Activated CD4-positive, alpha-beta T cell treated with anti-CD3 and anti-CD28 coated beads, Interleukin-2, amount 50 U/mL, for 4 hours (primary cell): Measurements from ENCODE around the gene CMTM7.

Experiments used
- DNase-seq, 2 experiments: peaks; one replicate each; pipeline ENCODE4 v3.0.0-alpha.2; 2020

The CMTM7 gene

GRCh38 chr3:32391643-32392535 lies at the start of gene CMTM7:
Gene CMTM7, plus strand, starts transcription at chr3:32391853. Its CDS starts 54 bp downstream, at chr3:32391907.
- DNase-seq = peak; percentile 31 to 38

GRCh38 chr3:32347343-32348125 lies 44.1 kb upstream of the CMTM7 start:
- DNase-seq = no peak

DNA sequence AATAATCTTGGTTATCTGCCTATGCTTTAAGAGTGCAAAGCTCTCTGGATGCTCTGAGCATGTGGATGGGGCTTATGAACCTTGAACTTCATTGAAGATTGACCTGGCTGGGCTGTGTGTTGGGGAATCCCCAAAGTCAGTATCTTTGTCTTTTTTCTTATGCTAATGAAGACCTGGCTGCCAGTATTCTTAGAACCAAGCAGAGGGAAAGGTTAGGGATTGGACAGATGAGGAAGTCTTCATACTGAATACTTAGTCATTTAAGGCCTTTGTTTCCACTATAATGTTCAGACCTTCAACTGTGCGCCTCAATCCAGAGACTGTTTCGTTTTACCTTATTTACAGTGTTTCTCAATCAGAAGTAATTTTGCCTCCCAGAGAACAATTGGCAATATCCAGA lies 42.5 kb upstream of the CMTM7 start:
- DNase-seq = no peak

- DNase-seq = no peak
Measured at GRCh38 chr3:32352563-32352962, 39.1 kb upstream of the CMTM7 start.

GRCh38 chr3:32353351-32353750 lies 38.3 kb upstream of the CMTM7 start:
- DNase-seq = no peak

- no peak for DNase-seq
Measured at GRCh38 chr3:32354362-32354778, 37.3 kb upstream of the CMTM7 start.

DNA sequence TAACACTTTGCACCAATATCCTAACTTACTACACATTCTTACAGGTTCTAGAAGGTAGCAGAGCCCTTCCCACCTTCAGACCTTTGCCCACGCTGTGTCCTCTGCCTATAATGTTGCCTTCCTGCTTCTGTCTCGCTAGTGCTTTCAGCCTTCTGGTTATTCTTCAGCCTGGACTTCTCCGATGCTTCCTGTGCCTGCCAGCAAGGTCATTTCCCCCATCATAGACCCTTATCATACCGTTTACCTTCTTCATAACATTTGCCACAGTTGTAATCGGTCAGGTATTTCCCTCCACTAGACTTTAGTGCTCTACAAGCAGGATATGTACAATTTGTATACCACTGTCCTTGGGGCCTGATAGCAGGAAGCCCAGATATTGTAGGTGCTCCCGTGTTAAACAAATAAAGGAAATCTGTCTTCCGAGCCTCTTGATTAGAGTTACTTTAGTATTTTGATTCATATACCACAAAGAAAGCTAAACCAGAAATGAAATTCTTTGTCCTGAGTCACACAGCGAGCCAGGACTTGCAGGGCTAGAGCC lies 35.8 kb upstream of the CMTM7 start:
- DNase-seq = no peak

- DNase-seq = no peak
Measured at GRCh38 chr3:32359766-32360492, 31.7 kb upstream of the CMTM7 start.

GRCh38 chr3:32360493-32360827 lies 31.2 kb upstream of the CMTM7 start:
- no peak for DNase-seq

DNA sequence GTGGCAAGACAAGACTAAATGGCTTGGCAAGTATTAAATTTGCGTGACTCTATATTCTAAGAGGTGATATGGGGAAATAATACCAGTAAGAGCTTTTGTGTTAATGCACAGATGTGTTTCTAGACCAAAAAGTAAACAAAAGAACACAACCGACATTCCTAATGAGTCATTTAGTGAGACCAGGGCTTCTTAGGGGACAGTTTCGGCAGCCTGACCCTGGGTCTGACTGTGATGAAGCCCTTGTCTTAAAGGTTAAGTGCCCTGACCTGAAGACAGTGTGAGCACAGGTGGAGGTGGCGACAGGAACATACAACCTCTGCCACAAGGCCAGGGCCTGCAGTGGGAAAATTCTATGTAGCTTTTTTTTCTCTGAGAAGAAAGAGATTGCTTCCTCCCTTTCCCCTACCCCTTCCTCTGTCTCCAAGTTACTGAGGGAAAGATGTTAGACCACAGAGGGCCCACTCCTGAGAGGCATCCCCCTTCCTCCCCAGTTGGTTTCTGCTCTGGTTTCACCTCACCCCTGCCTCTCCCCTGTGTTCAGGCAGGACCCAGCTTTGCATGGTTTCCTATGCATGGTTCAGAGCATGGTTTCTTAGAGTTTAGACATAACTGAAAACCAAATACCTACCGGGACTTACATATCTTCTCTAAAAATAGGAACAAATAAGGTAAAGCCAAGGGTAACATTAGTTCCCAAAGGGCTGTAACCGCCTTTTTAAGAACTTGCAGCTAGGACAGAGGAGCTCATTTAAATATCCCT lies 24.8 kb upstream of the CMTM7 start:
- no peak for DNase-seq

- no peak for DNase-seq
Measured at GRCh38 chr3:32367442-32367841, 24.2 kb upstream of the CMTM7 start.

GRCh38 chr3:32371461-32372212 lies 20.0 kb upstream of the CMTM7 start:
- DNase-seq = no peak

DNA sequence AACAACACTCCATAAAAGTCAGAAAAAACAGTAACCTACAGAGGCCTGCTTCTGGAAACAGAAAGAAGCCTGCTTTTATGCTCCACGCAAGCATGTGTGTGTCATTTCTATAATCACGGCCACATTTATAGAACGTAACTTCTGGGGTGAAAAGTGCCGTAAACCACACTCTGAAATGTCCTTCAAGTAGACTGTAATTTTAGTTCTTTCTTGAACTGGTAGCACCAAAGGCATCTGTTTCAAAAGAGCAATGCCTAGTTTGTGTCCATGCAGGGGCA lies 19.5 kb upstream of the CMTM7 start:
- no peak for DNase-seq

DNA sequence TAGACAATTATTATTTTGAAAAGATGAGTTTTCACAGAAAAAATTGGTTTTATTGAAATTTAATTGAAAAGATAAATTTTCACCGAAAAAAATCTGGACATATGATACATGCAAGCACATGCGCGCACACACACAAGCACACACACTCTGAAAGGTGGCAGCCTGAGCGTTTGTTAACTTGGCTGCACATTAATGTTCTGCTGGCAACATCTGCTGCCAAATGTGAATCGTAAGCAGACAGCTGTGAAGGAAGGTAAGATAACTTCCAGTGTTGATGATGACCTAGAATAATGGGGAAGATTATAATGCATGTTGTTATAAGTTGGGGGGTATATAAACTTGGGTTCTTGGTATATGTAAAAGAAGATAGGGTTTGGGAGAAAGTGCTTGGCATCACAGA lies 18.4 kb upstream of the CMTM7 start:
- no peak for DNase-seq

DNA sequence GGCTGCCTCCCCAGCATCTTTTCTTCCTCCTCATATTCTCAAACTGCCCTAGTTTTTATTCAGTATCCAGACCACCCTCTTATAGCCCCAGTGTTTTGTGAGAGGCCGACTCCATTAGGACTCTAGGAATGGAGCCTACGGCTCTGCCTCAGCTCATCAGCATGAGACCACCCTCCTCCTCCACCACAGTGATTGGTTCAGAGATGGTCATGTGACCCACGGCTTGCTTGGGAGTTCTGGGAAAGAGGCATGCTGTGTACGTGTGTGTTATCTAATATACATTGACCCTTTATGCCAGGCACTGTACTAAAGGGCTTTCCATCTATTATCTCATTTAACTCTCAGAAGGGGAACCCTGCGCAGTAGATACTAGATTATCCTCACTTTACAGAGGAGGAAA lies 17.8 kb upstream of the CMTM7 start:
- no peak for DNase-seq

DNA sequence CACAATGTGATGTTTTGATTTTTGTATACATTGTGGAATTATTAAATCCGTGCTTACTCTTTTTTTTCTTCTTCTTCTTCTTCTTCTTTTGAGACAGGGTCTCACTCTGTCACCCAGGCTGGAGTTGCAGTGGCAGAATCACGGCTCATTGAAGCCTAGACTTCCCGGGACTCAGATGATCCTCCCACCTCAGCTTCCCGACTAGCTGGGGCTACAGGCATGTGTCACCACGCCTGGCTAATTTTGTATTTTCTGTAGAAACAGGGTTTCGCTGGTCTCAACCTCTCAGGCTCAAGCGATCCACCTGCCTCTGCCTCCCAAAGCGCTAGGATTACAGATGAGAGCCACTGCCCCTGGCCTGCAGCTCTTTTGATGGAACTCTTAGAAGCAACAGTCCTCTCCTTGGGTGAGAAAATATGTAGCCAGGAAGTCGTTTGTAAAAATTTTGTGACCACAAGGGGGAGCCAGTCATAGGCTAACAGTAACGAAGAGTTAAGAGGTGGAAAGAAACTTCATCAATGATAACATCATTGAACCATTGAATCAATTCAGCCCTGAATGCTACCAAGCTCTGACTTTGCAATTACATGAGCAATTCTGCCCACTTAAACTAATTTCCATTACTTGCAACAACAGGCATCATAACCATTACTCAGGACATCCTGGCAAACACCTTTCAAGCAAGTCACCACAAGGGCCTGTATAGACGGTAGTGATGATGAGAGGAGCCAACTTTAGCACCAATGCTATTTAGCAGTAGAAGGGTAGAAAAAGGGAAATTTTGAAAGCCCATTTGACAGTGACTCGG lies 16.7 kb upstream of the CMTM7 start:
- peak; percentile 54 to 61 for DNase-seq

DNA sequence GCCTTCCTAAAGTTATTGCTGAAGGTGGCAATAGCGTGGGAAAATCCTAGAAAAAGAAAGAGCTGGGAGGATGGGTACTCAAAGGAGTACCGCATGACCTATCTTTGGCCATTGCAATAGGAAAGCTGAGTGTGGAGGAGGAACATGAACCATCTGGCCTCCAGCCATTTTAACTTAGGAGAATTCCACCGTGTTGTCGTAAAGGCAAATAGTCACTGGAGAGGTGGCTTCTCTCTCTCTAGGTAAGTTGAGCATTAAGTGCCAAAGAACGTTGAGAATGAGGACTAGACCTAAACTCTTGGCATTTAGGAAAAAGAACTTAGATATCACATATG lies 16.1 kb upstream of the CMTM7 start:
- no peak for DNase-seq

DNA sequence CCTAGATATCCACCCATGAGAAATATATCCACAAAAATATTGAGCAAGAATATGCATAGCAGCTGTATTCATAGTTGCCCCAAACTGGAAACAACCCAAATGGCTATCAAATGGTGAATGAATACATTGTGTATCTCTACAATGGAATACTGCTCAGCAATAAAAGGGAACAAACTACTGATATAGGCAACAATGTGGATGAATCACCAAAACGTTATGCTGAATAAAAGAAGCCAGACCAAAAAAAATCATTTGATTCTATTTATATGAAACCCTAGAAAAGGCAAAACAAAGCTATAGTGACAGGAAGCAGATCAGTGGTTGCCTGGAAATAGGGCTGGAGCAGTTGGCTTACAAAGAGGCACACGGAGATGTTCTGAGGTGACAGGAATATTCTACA lies 15.5 kb upstream of the CMTM7 start:
- DNase-seq = no peak

GRCh38 chr3:32379831-32380500 lies 11.7 kb upstream of the CMTM7 start:
- DNase-seq = no peak

- DNase-seq = no peak
Measured at GRCh38 chr3:32381922-32382321, 9.7 kb upstream of the CMTM7 start.
